GM21737 (cell line): ENCODE data around the gene PPP6R1.

Source experiments
- ATAC-seq: cut with Tn5 transposase; IDR thresholded peaks from one replicate; pipeline ENCODE4 v1.9.1; 2021; ENCODE audit warnings: mild to moderate bottlenecking, moderate library complexity; ENCODE audit not compliant: unreplicated experiment

PPP6R1 gene

GRCh38 chr19:55283548-55284377 lies 24.9 kb upstream of the PPP6R1 start, which contains the start of gene BRSK1:
Gene BRSK1 (plus strand): TSS chr19:55283997. CDS start chr19:55284443, 446 bp downstream.
- no peak for ATAC-seq

- peak; percentile 66 for ATAC-seq
Observed at GRCh38 chr19:55279770-55280643, 21.2 kb upstream of the PPP6R1 start, which contains the start of gene HSPBP1. Gene HSPBP1 (minus strand): TSS chr19:55280110. CDS start chr19:55279608, 502 bp downstream.

- ATAC-seq: no peak
Observed at GRCh38 chr19:55279340-55279739, 20.5 kb upstream of the PPP6R1 start.

GRCh38 chr19:55278391-55279135 lies 19.7 kb upstream of the PPP6R1 start:
- no peak for ATAC-seq

GRCh38 chr19:55277494-55277893 lies 18.7 kb upstream of the PPP6R1 start:
- ATAC-seq: no peak

- ATAC-seq: no peak
Observed at GRCh38 chr19:55276720-55277430, 18.1 kb upstream of the PPP6R1 start.

GRCh38 chr19:55275851-55276719 lies 17.3 kb upstream of the PPP6R1 start:
- ATAC-seq: no peak

- no peak for ATAC-seq
Observed at GRCh38 chr19:55273978-55274707, 15.3 kb upstream of the PPP6R1 start.

- no peak for ATAC-seq
Observed at GRCh38 chr19:55272142-55272541, 13.3 kb upstream of the PPP6R1 start.

- no peak for ATAC-seq
Observed at GRCh38 chr19:55270172-55270942, 11.5 kb upstream of the PPP6R1 start.

GRCh38 chr19:55269299-55269698 lies 10.5 kb upstream of the PPP6R1 start:
- no peak for ATAC-seq

- ATAC-seq: no peak
Observed at GRCh38 chr19:55266840-55267239, 8.0 kb upstream of the PPP6R1 start.

GRCh38 chr19:55266404-55266803 lies 7.6 kb upstream of the PPP6R1 start:
- ATAC-seq: no peak

- no peak for ATAC-seq
Observed at GRCh38 chr19:55265723-55266386, 7.0 kb upstream of the PPP6R1 start.

GRCh38 chr19:55265173-55265572 lies 6.4 kb upstream of the PPP6R1 start:
- no peak for ATAC-seq

- ATAC-seq: no peak
Observed at GRCh38 chr19:55264531-55264930, 5.7 kb upstream of the PPP6R1 start.

GRCh38 chr19:55262359-55262758 lies 3.5 kb upstream of the PPP6R1 start:
- no peak for ATAC-seq
